Measurements from ENCODE around the gene UPK3A.

The UPK3A gene

GRCh38 chr22:45328822-45329529 is 44.2 kb downstream of the UPK3A start:
- Histone ChIP-seq H3K4me1 (peaks cover 0 to 5% (median 0%) of the 10 kb centered on the region in 10 experiments; a peak in 2 of 20 replicates), H3K9me3 (replicated peaks in 1 of 11) (no peaks in the 10 kb centered on the region), H3K27ac (no peak overlapping the region), H3K27me3 (no peaks in the 10 kb centered on the region), H3K4me2 (no peak overlapping the region), H3K36me3 (peaks cover 85 to 98% (median 92%) of the 10 kb centered on the region in 11 experiments), H3K4me3 (no peak overlapping the region), H4K20me1 (peaks cover 0 to 44% (median 19%) of the 10 kb centered on the region in 11 experiments; a peak in 14 of 22 replicates), H3K9ac (0 out of 22 replicates have a peak overlapping the region, but pooled peaks of 1 of the 11 experiments have one; percentile 31)
- TF ChIP-seq Cebpa-rat (IDR thresholded peaks at IDR 0.05): no peak

DNA sequence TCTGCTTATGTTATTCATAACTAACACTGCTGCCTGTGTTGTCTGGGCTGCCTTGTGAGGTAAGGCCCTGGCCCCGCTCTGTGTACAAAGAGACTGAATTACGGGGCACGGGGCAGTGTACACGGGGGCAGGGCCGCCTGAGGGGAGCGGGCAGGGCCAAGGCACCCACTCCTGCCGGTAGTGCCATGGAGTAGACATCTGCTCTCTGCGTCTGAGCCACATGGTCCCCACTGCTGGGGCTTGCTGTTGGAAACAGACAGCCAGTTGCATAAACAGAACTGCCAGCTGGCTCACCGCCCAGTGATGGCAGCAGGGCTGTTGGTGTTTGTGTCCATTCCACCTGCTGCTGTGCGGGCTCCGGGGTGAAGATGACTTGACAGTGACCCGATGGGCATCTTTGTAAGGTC is 44.8 kb downstream of the UPK3A start:
- TF ChIP-seq Cebpa-rat (IDR thresholded peaks at IDR 0.05): no peak
- H3K4me3 ChIP-seq: no peak overlapping the region
- no peak overlapping the region for H3K9ac ChIP-seq
- H3K9me3 ChIP-seq (replicated peaks in 1 of 11): no peaks in the 10 kb centered on the region
- peaks cover 85 to 98% (median 92%) of the 10 kb centered on the region in 11 experiments for H3K36me3 ChIP-seq
- no peak overlapping the region for H3K27ac ChIP-seq
- H4K20me1 ChIP-seq: peaks cover 0 to 38% (median 14%) of the 10 kb centered on the region in 11 experiments; a peak in 13 of 22 replicates
- no peaks in the 10 kb centered on the region for H3K27me3 ChIP-seq
- no peaks in the 10 kb centered on the region for H3K4me1 ChIP-seq
- no peak overlapping the region for H3K4me2 ChIP-seq

DNA sequence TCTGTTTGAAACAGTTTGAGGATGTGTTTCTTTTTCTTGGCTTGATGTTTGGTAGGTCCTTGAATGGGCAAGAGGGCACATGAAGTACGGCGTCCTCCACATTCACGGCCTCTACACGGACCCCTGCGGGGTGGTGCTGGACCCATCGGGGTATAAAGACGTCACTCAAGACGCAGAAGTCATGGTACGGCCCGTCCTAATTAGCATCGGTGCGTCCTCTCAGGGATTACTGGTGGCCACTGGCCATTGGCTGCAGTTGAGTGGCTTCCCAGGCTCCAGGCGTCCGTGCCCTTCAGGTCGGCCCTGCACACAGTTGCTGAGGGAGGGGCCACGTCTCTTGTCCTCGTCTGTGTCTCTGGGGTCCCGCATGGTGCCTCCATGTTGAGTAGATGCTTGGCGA is 45.8 kb downstream of the UPK3A start:
- Histone ChIP-seq H3K27ac (no peak overlapping the region), H4K20me1 (peaks cover 0 to 28% (median 8%) of the 10 kb centered on the region in 11 experiments; a peak in 12 of 22 replicates), H3K9me3 (replicated peaks in 1 of 11) (no peaks in the 10 kb centered on the region), H3K36me3 (peaks cover 85 to 98% (median 92%) of the 10 kb centered on the region in 11 experiments), H3K4me2 (no peak overlapping the region), H3K4me3 (no peak overlapping the region), H3K4me1 (peaks cover 0 to under 1% (median 0%) of the 10 kb centered on the region in 10 experiments; a peak in 4 of 20 replicates), H3K27me3 (no peaks in the 10 kb centered on the region), H3K9ac (no peak overlapping the region)
- no peak for TF ChIP-seq Cebpa-rat (IDR thresholded peaks at IDR 0.05)

GRCh38 chr22:45331486-45331885 is 46.7 kb downstream of the UPK3A start:
- no peak overlapping the region for H3K4me2 ChIP-seq
- no peak for TF ChIP-seq Cebpa-rat (IDR thresholded peaks at IDR 0.05)
- H3K4me3 ChIP-seq: no peak overlapping the region
- no peak overlapping the region for H3K9ac ChIP-seq
- H3K36me3 ChIP-seq: peaks cover 87 to 100% (median 93%) of the 10 kb centered on the region in 11 experiments
- peaks cover 0 to 26% (median 4%) of the 10 kb centered on the region in 11 experiments; a peak in 6 of 22 replicates for H4K20me1 ChIP-seq
- H3K27ac ChIP-seq: no peak overlapping the region
- peaks cover 7 to 10% (median 8%) of the 10 kb centered on the region in 10 experiments for H3K4me1 ChIP-seq
- H3K27me3 ChIP-seq: no peaks in the 10 kb centered on the region
- no peaks in the 10 kb centered on the region for H3K9me3 ChIP-seq (replicated peaks in 1 of 11)

- peaks cover 86 to 97% (median 92%) of the 10 kb centered on the region in 11 experiments for H3K36me3 ChIP-seq
- H3K27ac ChIP-seq: no peak overlapping the region
- no peak for TF ChIP-seq Cebpa-rat (IDR thresholded peaks at IDR 0.05)
- H3K4me2 ChIP-seq: no peak overlapping the region
- H4K20me1 ChIP-seq: peaks cover 0 to 25% (median 4%) of the 10 kb centered on the region in 11 experiments; a peak in 5 of 22 replicates
- H3K4me1 ChIP-seq: peaks cover 12 to 15% (median 13%) of the 10 kb centered on the region in 10 experiments
- no peak overlapping the region for H3K4me3 ChIP-seq
- no peaks in the 10 kb centered on the region for H3K27me3 ChIP-seq
- no peaks in the 10 kb centered on the region for H3K9me3 ChIP-seq (replicated peaks in 1 of 11)
- H3K9ac ChIP-seq: no peak overlapping the region
Measured at GRCh38 chr22:45332001-45332400, 47.3 kb downstream of the UPK3A start.

DNA sequence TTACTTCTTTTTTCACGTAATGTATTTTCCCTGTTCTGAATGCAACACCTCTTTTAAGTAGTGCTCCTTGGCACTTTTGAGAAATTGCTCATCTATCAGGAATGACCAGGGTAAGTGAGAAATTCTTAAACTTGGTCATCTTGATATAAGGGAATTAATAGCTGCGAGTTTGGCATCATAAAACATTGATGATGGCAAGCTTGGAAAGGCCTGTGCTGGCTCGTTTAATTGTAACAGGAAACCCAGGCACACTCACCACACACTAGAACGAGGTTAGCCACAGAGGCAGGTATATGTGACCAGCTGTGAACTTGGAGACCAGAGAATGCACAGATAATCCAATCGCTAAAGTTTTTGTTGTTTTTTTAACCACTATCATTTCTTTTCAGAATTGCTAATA is 49.3 kb downstream of the UPK3A start:
- Histone ChIP-seq H3K27me3 (no peaks in the 10 kb centered on the region), H3K9ac (no peak overlapping the region), H3K36me3 (peaks cover 82 to 94% (median 89%) of the 10 kb centered on the region in 11 experiments), H3K4me3 (no peak overlapping the region), H4K20me1 (peaks cover 0 to 19% (median 0%) of the 10 kb centered on the region in 11 experiments; a peak in 3 of 22 replicates), H3K9me3 (replicated peaks in 1 of 11) (no peaks in the 10 kb centered on the region), H3K4me1 (peaks cover 20 to 34% (median 26%) of the 10 kb centered on the region in 10 experiments), H3K27ac (no peak overlapping the region), H3K4me2 (no peak overlapping the region)
- TF ChIP-seq Cebpa-rat (IDR thresholded peaks at IDR 0.05): no peak

GRCh38 chr22:45334528-45334927 is 49.8 kb downstream of the UPK3A start:
- Histone ChIP-seq H3K4me2 (no peak overlapping the region), H3K4me1 (peaks cover 20 to 34% (median 26%) of the 10 kb centered on the region in 10 experiments), H3K9me3 (replicated peaks in 1 of 11) (no peaks in the 10 kb centered on the region), H3K27me3 (no peaks in the 10 kb centered on the region), H3K9ac (no peak overlapping the region), H3K4me3 (no peak overlapping the region), H4K20me1 (peaks cover 0 to 19% (median 0%) of the 10 kb centered on the region in 11 experiments; a peak in 3 of 22 replicates), H3K36me3 (peaks cover 82 to 94% (median 89%) of the 10 kb centered on the region in 11 experiments), H3K27ac (no peak overlapping the region)
- TF ChIP-seq Cebpa-rat (IDR thresholded peaks at IDR 0.05): no peak

GRCh38 chr22:45335021-45335818 is 50.5 kb downstream of the UPK3A start:
- Histone ChIP-seq H3K9ac (no peak overlapping the region), H3K27ac (no peak overlapping the region), H3K4me2 (no peak overlapping the region; a peak in 1 of 22 replicates), H3K27me3 (no peaks in the 10 kb centered on the region), H3K4me1 (peaks cover 20 to 34% (median 26%) of the 10 kb centered on the region in 10 experiments), H3K9me3 (replicated peaks in 1 of 11) (no peaks in the 10 kb centered on the region), H3K4me3 (no peak overlapping the region), H4K20me1 (peaks cover 0 to 19% (median 0%) of the 10 kb centered on the region in 11 experiments; a peak in 3 of 22 replicates), H3K36me3 (peaks cover 82 to 94% (median 89%) of the 10 kb centered on the region in 11 experiments)
- no peak for TF ChIP-seq Cebpa-rat (IDR thresholded peaks at IDR 0.05)

All from BLaER1 treated with 17β-estradiol and CSF1 and Interleukin-3, amounts not matched to agents 10 nM and 100 nM (cell line).